Fibroblast of the aortic adventitia (primary cell): ENCODE results near the gene ACAP3. TPM values are rescaled to one million over a fixed set of nuclear protein-coding genes. Genes with fewer than 3 reads are reported as not detected.
A peak's percentile ranks its signal among the peaks of the same experiment; 100 is the strongest.

Source experiments
- DNase-seq: peaks from one replicate; pipeline ENCODE4 v3.0.0-alpha.2; 2010; ENCODE audit warnings: low read depth
- H3K4me3 ChIP-seq: 2 replicates; pipeline ENCODE4 v1.5.1; 2011; ENCODE audit warnings: low read depth, mild to moderate bottlenecking, control low read depth, low read length, moderate library complexity
- CTCF ChIP-seq: IDR thresholded peaks from 2 replicates; pipeline ENCODE4 v1.5.1; 2011; ENCODE audit warnings: mild to moderate bottlenecking, low read length, control low read depth, inconsistent platforms; ENCODE audit not compliant: insufficient read depth
- total RNA-seq: library from RNA; depleted of rRNA; stranded (reverse); fragments of >200 nt; gene quantifications from 2 replicates; pipeline ENCODE4 v1.2.3, GENCODE V29; 2012; ENCODE audit warnings: low replicate concordance

The ACAP3 gene
- total RNA-seq, 1 donor = 43.2 TPM

DNA sequence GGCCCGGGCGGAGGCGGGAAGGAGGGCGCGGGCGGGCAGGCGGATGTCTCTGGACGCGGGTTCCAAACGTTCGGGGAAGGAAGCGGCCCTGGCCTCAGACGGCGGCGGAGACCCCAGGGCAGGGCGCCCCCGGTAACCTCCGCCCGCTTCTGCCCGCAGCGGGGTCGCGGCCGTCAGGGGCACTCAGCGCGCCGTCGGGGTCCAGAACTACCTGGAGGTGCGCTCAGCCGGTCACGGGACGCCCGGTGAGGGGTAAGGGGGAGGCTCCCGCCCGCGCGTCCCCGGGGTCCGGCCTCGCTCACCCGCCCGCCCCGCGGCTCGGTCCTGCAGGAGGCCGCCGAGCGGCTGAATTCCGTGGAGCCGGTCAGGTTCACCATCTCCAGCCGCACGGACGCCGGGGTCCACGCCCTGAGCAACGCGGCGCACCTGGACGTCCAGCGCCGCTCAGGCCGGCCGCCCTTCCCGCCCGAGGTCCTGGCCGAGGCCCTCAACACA, 1.1 kb upstream of the ACAP3 start:
- no peak for DNase-seq
- TF ChIP-seq CTCF = no peak

GRCh38 chr1:1307261-1307922, 338 bp downstream of the ACAP3 start:
- DNase-seq = peak; percentile 19
- H3K4me3 ChIP-seq = peak overlapping the region; percentile 74
- no peak for TF ChIP-seq CTCF

More for the DNA sequence above, 1.1 kb upstream of the ACAP3 start:
- peak overlapping the region; percentile 76 for H3K4me3 ChIP-seq

GRCh38 chr1:1306661-1307260, 969 bp downstream of the ACAP3 start:
- peak overlapping the region; percentile 74 for H3K4me3 ChIP-seq
- TF ChIP-seq CTCF = no peak

GRCh38 chr1:1306070-1306660, 1.6 kb downstream of the ACAP3 start:
- peak overlapping the region; percentile 74 for H3K4me3 ChIP-seq
- peak; percentile 24 for DNase-seq
- TF ChIP-seq CTCF = peak; percentile 38

More at GRCh38 chr1:1306661-1307260, 969 bp downstream of the ACAP3 start:
- DNase-seq = peak; percentile 21

DNA sequence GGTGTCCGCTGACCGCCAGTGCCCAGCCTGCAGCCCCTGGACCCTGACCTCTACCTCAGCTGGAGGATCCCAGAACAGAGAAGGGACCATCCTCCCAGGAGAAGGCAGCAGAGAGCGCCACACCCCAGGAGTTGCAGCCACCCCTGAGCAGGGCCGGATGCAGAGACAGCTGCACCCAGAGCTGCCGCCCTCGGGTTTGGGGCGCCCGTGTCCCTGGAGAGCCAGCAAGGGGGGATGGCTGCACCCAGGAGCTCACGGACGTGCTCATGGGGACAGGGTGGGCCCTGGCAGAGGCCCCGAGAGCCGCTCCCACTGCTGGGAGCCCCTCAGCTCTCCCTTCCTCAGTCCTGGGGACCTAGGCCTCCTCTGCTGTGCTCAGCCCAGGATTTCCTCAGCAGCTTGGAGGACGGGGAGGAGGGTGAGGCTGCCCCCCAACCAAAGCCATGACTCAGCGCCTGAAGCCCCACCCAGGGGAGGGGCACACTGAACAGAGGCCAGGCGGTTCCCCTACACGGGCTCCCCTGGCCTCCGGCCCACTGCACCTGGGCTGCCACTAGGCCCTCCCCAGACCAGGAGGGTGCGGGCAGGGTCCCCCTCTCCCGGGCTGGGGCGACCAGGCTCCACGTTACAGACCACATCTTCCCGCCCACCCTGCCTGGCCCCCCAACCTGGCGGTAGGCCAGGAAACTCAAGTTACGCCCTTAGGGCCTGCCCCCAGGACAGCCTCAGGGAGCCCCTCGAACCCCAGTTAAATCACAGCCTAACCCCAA, 2.2 kb downstream of the ACAP3 start:
- peak; percentile 73 for DNase-seq
- peak overlapping the region; percentile 74 for H3K4me3 ChIP-seq

More for the DNA sequence above, 2.2 kb downstream of the ACAP3 start:
- TF ChIP-seq CTCF = no peak
